ENCODE results near the gene SLC16A12. TPM values are rescaled to one million over a fixed set of nuclear protein-coding genes. Genes with fewer than 3 reads are reported as not detected.

The SLC16A12 gene
- total and polyA plus RNA-seq, 2 of the 4 experiments (the other 2 are of a cell fraction) = 1.4 to 1.6 TPM

DNA sequence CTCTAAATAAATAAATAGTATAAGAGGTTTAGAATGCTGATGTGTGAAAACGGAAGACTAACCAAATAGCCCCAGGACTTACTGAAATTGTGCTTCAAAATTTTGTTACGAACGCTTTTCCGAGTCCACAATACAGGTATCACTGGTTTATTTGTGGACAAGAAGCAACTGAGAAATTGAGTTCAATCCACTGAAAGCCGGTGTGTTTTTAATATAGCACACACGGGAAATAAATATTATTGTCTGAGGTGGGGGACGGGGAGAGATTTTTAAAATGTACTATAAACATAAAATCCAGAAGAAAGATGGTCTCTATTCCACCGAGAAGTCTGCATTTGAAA, 598 bp downstream of the SLC16A12 start:
- no TSS peak for BruUV-seq (replicated peaks)

More for the DNA sequence above, 598 bp downstream of the SLC16A12 start:
- no peaks in the 10 kb centered on the region for H3K9me1 ChIP-seq (ENCODE audit: insufficient read depth, low read length)
- peak overlapping the region; percentile 94 for H2AFZ ChIP-seq (replicated peaks; ENCODE audit: low read length, poor library complexity)
- H2BK20ac ChIP-seq (ENCODE audit: low read depth, low read length) = no peak overlapping the region; the same call in 1 of the 2 replicates
- H3K9me3 ChIP-seq (ENCODE audit: control insufficient read depth, insufficient read depth, low read length) = no peaks in the 10 kb centered on the region
- no peaks in the 10 kb centered on the region for H3K79me1 ChIP-seq (ENCODE audit: low read depth in 1 of 2, low read length in 2 of 2)
- H2BK15ac ChIP-seq (ENCODE audit: low read depth, low read length) = no peak overlapping the region
- no peak overlapping the region for H3K18ac ChIP-seq (ENCODE audit: low read depth, low read length)
- H2BK5ac ChIP-seq (ENCODE audit: low read depth, low read length, poor library complexity, severe bottlenecking) = no peak overlapping the region
- peaks cover 18% of the 10 kb centered on the region for H3K27me3 ChIP-seq (ENCODE audit: control insufficient read depth, insufficient read depth, low read length)
- ChIA-PET CTCF (interaction anchor here (1.8 kb wide), 1 partner anchor 13 kb away, joined by 5 read pairs; no protein-coding TSS in a partner anchor), POLR2A (ENCODE audit: unreplicated experiment) (no interaction called here)
- H2AK5ac ChIP-seq (ENCODE audit: low read depth, low read length) = no peak overlapping the region
- 0 out of 2 replicates have a peak overlapping the region, but pooled peaks have one; percentile 65 for H2BK120ac ChIP-seq (ENCODE audit: low read depth, low read length)
- H4K91ac ChIP-seq (ENCODE audit: insufficient read depth, low read depth, low read length) = no peak overlapping the region
- TF ChIP-seq, protein P1, sequence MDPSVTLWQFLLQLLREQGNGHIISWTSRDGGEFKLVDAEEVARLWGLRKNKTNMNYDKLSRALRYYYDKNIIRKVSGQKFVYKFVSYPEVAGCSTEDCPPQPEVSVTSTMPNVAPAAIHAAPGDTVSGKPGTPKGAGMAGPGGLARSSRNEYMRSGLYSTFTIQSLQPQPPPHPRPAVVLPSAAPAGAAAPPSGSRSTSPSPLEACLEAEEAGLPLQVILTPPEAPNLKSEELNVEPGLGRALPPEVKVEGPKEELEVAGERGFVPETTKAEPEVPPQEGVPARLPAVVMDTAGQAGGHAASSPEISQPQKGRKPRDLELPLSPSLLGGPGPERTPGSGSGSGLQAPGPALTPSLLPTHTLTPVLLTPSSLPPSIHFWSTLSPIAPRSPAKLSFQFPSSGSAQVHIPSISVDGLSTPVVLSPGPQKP (IDR thresholded peaks at IDR 0.05; ENCODE audit: borderline replicate concordance, low read depth, low read length) = no peak
- TF ChIP-seq NFE2L2 (IDR thresholded peaks at IDR 0.05; ENCODE audit: low read depth, low read length) (no peak), POLR2A (IDR thresholded peaks at IDR 0.05; ENCODE audit: low read depth, low read length) (no peak), MXI1 (IDR thresholded peaks at IDR 0.05; ENCODE audit: borderline replicate concordance, low read depth, low read length) (no peak), CHD1 (IDR thresholded peaks at IDR 0.05; ENCODE audit: low read depth, low read length) (no peak), SMC3 (IDR thresholded peaks at IDR 0.05; ENCODE audit: low read depth, low read length) (no peak), MAZ (IDR thresholded peaks at IDR 0.05; ENCODE audit: borderline replicate concordance, low read depth, low read length) (no peak), RAD21 (IDR thresholded peaks at IDR 0.05; ENCODE audit: low read length) (no peak), BHLHE40 (IDR thresholded peaks at IDR 0.05; ENCODE audit: low read depth, low read length) (no peak), RFX5 (IDR thresholded peaks at IDR 0.05; ENCODE audit: low read depth, low read length) (no peak), MAFK (IDR thresholded peaks at IDR 0.05; ENCODE audit: low read depth, low read length) (no peak), FOS (IDR thresholded peaks at IDR 0.05; ENCODE audit: low read depth, low read length) (no peak), CEBPB (IDR thresholded peaks at IDR 0.05; ENCODE audit: low read depth, low read length) (no peak), RCOR1 (IDR thresholded peaks at IDR 0.05; ENCODE audit: insufficient replicate concordance, low read length) (no peak)
- TF ChIP-seq, protein P2, sequence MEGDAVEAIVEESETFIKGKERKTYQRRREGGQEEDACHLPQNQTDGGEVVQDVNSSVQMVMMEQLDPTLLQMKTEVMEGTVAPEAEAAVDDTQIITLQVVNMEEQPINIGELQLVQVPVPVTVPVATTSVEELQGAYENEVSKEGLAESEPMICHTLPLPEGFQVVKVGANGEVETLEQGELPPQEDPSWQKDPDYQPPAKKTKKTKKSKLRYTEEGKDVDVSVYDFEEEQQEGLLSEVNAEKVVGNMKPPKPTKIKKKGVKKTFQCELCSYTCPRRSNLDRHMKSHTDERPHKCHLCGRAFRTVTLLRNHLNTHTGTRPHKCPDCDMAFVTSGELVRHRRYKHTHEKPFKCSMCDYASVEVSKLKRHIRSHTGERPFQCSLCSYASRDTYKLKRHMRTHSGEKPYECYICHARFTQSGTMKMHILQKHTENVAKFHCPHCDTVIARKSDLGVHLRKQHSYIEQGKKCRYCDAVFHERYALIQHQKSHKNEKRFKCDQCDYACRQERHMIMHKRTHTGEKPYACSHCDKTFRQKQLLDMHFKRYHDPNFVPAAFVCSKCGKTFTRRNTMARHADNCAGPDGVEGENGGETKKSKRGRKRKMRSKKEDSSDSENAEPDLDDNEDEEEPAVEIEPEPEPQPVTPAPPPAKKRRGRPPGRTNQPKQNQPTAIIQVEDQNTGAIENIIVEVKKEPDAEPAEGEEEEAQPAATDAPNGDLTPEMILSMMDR (conservative IDR thresholded peaks at IDR 0.05; ENCODE audit: low read depth, low read length) = no peak
- TF ChIP-seq, protein P3, sequence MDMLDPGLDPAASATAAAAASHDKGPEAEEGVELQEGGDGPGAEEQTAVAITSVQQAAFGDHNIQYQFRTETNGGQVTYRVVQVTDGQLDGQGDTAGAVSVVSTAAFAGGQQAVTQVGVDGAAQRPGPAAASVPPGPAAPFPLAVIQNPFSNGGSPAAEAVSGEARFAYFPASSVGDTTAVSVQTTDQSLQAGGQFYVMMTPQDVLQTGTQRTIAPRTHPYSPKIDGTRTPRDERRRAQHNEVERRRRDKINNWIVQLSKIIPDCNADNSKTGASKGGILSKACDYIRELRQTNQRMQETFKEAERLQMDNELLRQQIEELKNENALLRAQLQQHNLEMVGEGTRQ (IDR thresholded peaks at IDR 0.05; ENCODE audit: low read depth, low read length) = no peak
- H4K8ac ChIP-seq (ENCODE audit: low read depth in 2 of 2, low read length in 2 of 2) = no peak overlapping the region
- dilution Hi-C loops (cut with HindIII; ENCODE audit: low sequenced_read_pairs, unreplicated experiment) = no loop called here
- H3K14ac ChIP-seq (replicated peaks; ENCODE audit: low read depth, low read length) = no peak overlapping the region
- H4K20me1 ChIP-seq (ENCODE audit: insufficient read depth, low read length) = no peaks in the 10 kb centered on the region
- DNase-seq (no peak), ATAC-seq (ENCODE audit: low read depth) (no peak)
- in situ Hi-C loops (cut with MboI; ENCODE audit: low sequenced_read_pairs) = no loop called here
- no peak overlapping the region for H4K5ac ChIP-seq (ENCODE audit: low read depth, low read length)
- no peak overlapping the region for H3K56ac ChIP-seq (ENCODE audit: extremely low read depth, insufficient read depth, low read length)
- H2AK9ac ChIP-seq (replicated peaks; ENCODE audit: low read depth, low read length, poor library complexity) = no peak overlapping the region
- peak overlapping the region; percentile 51 for H3K4me3 ChIP-seq (ENCODE audit: insufficient read depth, low read depth, low read length)
- H3K4me2 ChIP-seq (ENCODE audit: low read depth, low read length) = peak overlapping the region; percentile 98
- H3K4me1 ChIP-seq (ENCODE audit: control insufficient read depth, insufficient read depth, low read length) = peaks cover 3% of the 10 kb centered on the region; the same call in 1 of the 2 replicates
- no peak overlapping the region for H3K4ac ChIP-seq (ENCODE audit: low read depth, low read length)
- no CpG with 5 or more reads among the region's 8 CpGs for WGBS, 2 experiments (ENCODE audit: extremely low coverage in 2 of 2, insufficient read length in 1 of 2)
- no peak overlapping the region for H3K9ac ChIP-seq (ENCODE audit: low read depth, low read length)
- intact Hi-C loops (cut with micrococcal nuclease) = no loop called here
- H3K27ac ChIP-seq (ENCODE audit: insufficient read depth, low read length) = no peak overlapping the region
- H3K36me3 ChIP-seq (ENCODE audit: control insufficient read depth, insufficient read depth, low read length) = no peaks in the 10 kb centered on the region
- H3K23ac ChIP-seq (ENCODE audit: low read depth, low read length) = no peak overlapping the region

Data from IMR-90 (cell line).